ENCODE data around the gene ZNF175.
A peak's percentile ranks its signal among the peaks of the same experiment; 100 is the strongest.

ZNF175 gene

GRCh38 chr19:51564791-51565190 lies 6.3 kb upstream of the ZNF175 start:
- CTCF ChIA-PET, result no interaction called here
- Mint-ChIP-seq H3K27me3 (peaks cover 61% of the 10 kb centered on the region), H3K4me3 (no peak overlapping the region), H3K9me3 (no peaks in the 10 kb centered on the region), H3K27ac (no peak overlapping the region), H3K36me3 (no peaks in the 10 kb centered on the region), H3K4me1 (peaks cover 2% of the 10 kb centered on the region)
- DNase-seq, result no peak

- no peak overlapping the region for H3K4me3 Mint-ChIP-seq
Observed at GRCh38 chr19:51565583-51565982, 5.5 kb upstream of the ZNF175 start.

GRCh38 chr19:51566489-51567100 lies 4.5 kb upstream of the ZNF175 start:
- Mint-ChIP-seq H3K4me1 (peaks cover 15% of the 10 kb centered on the region), H3K27me3 (peaks cover 51% of the 10 kb centered on the region), H3K4me3 (no peak overlapping the region), H3K36me3 (peaks cover 5% of the 10 kb centered on the region), H3K9me3 (no peaks in the 10 kb centered on the region), H3K27ac (no peak overlapping the region)
- DNase-seq, result no peak
- CTCF ChIA-PET, result no interaction called here

More at GRCh38 chr19:51565583-51565982, 5.5 kb upstream of the ZNF175 start:
- H3K36me3 Mint-ChIP-seq, result no peaks in the 10 kb centered on the region
- CTCF ChIA-PET, result no interaction called here
- no peaks in the 10 kb centered on the region for H3K9me3 Mint-ChIP-seq
- peaks cover 6% of the 10 kb centered on the region for H3K4me1 Mint-ChIP-seq
- H3K27ac Mint-ChIP-seq, result no peak overlapping the region
- no peak for DNase-seq
- peaks cover 53% of the 10 kb centered on the region for H3K27me3 Mint-ChIP-seq

GRCh38 chr19:51567583-51567982 lies 3.5 kb upstream of the ZNF175 start:
- H3K27me3 Mint-ChIP-seq, result peaks cover 50% of the 10 kb centered on the region
- H3K9me3 Mint-ChIP-seq, result no peaks in the 10 kb centered on the region
- H3K4me3 Mint-ChIP-seq, result no peak overlapping the region

GRCh38 chr19:51568456-51568855 lies 2.6 kb upstream of the ZNF175 start:
- CTCF ChIA-PET, result no interaction called here
- Mint-ChIP-seq H3K36me3 (peaks cover 17% of the 10 kb centered on the region), H3K9me3 (no peaks in the 10 kb centered on the region), H3K27ac (no peak overlapping the region), H3K4me3 (no peak overlapping the region), H3K27me3 (peaks cover 43% of the 10 kb centered on the region), H3K4me1 (peaks cover 27% of the 10 kb centered on the region)
- DNase-seq, result no peak

More at GRCh38 chr19:51567583-51567982, 3.5 kb upstream of the ZNF175 start:
- DNase-seq, result no peak
- Mint-ChIP-seq H3K27ac (no peak overlapping the region), H3K4me1 (peaks cover 25% of the 10 kb centered on the region), H3K36me3 (peaks cover 12% of the 10 kb centered on the region)
- CTCF ChIA-PET, result no interaction called here

GRCh38 chr19:51571599-51571998 lies 516 bp downstream of the ZNF175 start:
- H3K27me3 Mint-ChIP-seq, result peaks cover 11% of the 10 kb centered on the region
- CTCF ChIA-PET, result no interaction called here
- H3K36me3 Mint-ChIP-seq, result peaks cover 29% of the 10 kb centered on the region
- H3K9me3 Mint-ChIP-seq, result no peaks in the 10 kb centered on the region
- no peak for DNase-seq
- H3K4me3 Mint-ChIP-seq, result peak overlapping the region; percentile 98
- no peak overlapping the region for H3K27ac Mint-ChIP-seq
- H3K4me1 Mint-ChIP-seq, result peaks cover 30% of the 10 kb centered on the region

GRCh38 chr19:51572410-51572809 lies 1.3 kb downstream of the ZNF175 start:
- Mint-ChIP-seq H3K27ac (peak overlapping the region; percentile 62), H3K4me3 (peak overlapping the region; percentile 98), H3K9me3 (peaks cover 3% of the 10 kb centered on the region), H3K27me3 (peaks cover 8% of the 10 kb centered on the region), H3K4me1 (peaks cover 29% of the 10 kb centered on the region), H3K36me3 (peaks cover 37% of the 10 kb centered on the region)
- DNase-seq, result no peak
- CTCF ChIA-PET, result no interaction called here

GRCh38 chr19:51572908-51573307 lies 1.8 kb downstream of the ZNF175 start:
- DNase-seq, result no peak
- Mint-ChIP-seq H3K27me3 (peaks cover 8% of the 10 kb centered on the region), H3K36me3 (peaks cover 38% of the 10 kb centered on the region), H3K4me3 (no peak overlapping the region), H3K9me3 (peaks cover 3% of the 10 kb centered on the region), H3K4me1 (peaks cover 29% of the 10 kb centered on the region), H3K27ac (no peak overlapping the region)
- CTCF ChIA-PET, result no interaction called here

- Mint-ChIP-seq H3K9me3 (peaks cover 3% of the 10 kb centered on the region), H3K4me1 (peaks cover 29% of the 10 kb centered on the region), H3K27ac (no peak overlapping the region), H3K27me3 (peaks cover 6% of the 10 kb centered on the region), H3K4me3 (no peak overlapping the region), H3K36me3 (peaks cover 38% of the 10 kb centered on the region)
- CTCF ChIA-PET, result no interaction called here
- no peak for DNase-seq
Observed at GRCh38 chr19:51573331-51573730, 2.2 kb downstream of the ZNF175 start.

- Mint-ChIP-seq H3K4me1 (peaks cover 14% of the 10 kb centered on the region), H3K27me3 (no peaks in the 10 kb centered on the region), H3K27ac (no peak overlapping the region), H3K36me3 (peaks cover 48% of the 10 kb centered on the region), H3K4me3 (no peak overlapping the region), H3K9me3 (peaks cover 8% of the 10 kb centered on the region)
- CTCF ChIA-PET, result interaction anchor here (0.7 kb wide), 1 partner anchor 1407 kb away, joined by 4 read pairs; no protein-coding TSS in a partner anchor
- no peak for DNase-seq
Observed at GRCh38 chr19:51576850-51577249, 5.8 kb downstream of the ZNF175 start.

- no peaks in the 10 kb centered on the region for H3K4me1 Mint-ChIP-seq
- no peak overlapping the region for H3K27ac Mint-ChIP-seq
- H3K9me3 Mint-ChIP-seq, result peaks cover 65% of the 10 kb centered on the region
- CTCF ChIA-PET, result no interaction called here
- peaks cover 68% of the 10 kb centered on the region for H3K36me3 Mint-ChIP-seq
- H3K27me3 Mint-ChIP-seq, result no peaks in the 10 kb centered on the region
- no peak overlapping the region for H3K4me3 Mint-ChIP-seq
- DNase-seq, result no peak
Observed at GRCh38 chr19:51586103-51586728, 15.1 kb downstream of the ZNF175 start.

- H3K27ac Mint-ChIP-seq, result no peak overlapping the region
- no peak overlapping the region for H3K4me3 Mint-ChIP-seq
- H3K27me3 Mint-ChIP-seq, result no peaks in the 10 kb centered on the region
- peaks cover 60% of the 10 kb centered on the region for H3K9me3 Mint-ChIP-seq
- peaks cover 62% of the 10 kb centered on the region for H3K36me3 Mint-ChIP-seq
- no peak for DNase-seq
- no peaks in the 10 kb centered on the region for H3K4me1 Mint-ChIP-seq
- CTCF ChIA-PET, result no interaction called here
Observed at GRCh38 chr19:51586799-51587198, 15.7 kb downstream of the ZNF175 start.

GRCh38 chr19:51587264-51588191 lies 16.4 kb downstream of the ZNF175 start:
- H3K4me1 Mint-ChIP-seq, result no peaks in the 10 kb centered on the region
- H3K4me3 Mint-ChIP-seq, result no peak overlapping the region
- H3K27ac Mint-ChIP-seq, result no peak overlapping the region
- peaks cover 56% of the 10 kb centered on the region for H3K9me3 Mint-ChIP-seq
- H3K27me3 Mint-ChIP-seq, result no peaks in the 10 kb centered on the region
- DNase-seq, result no peak
- CTCF ChIA-PET, result no interaction called here
- peaks cover 56% of the 10 kb centered on the region for H3K36me3 Mint-ChIP-seq

- Mint-ChIP-seq H3K27me3 (no peaks in the 10 kb centered on the region), H3K36me3 (peaks cover 38% of the 10 kb centered on the region), H3K4me3 (no peak overlapping the region), H3K9me3 (peaks cover 44% of the 10 kb centered on the region), H3K27ac (no peak overlapping the region), H3K4me1 (peaks cover 11% of the 10 kb centered on the region)
- no peak for DNase-seq
- CTCF ChIA-PET, result no interaction called here
Observed at GRCh38 chr19:51589511-51589910, 18.4 kb downstream of the ZNF175 start.
